A549 (cell line): Measurements from ENCODE around the gene PDLIM5. TPM values are rescaled to one million over a fixed set of nuclear protein-coding genes. Genes with fewer than 3 reads are reported as not detected.
A peak's percentile ranks its signal among the peaks of the same experiment; 100 is the strongest.

Experiments
- ATAC-seq, 2 experiments: fragments of 200-7000 bp in 1 of 2; fragments of >200 bp in 1 of 2; cut with Nextera tagmentation in 1 of 2; cut with Tn5 transposase in 1 of 2; 3 replicates each; pipeline versions ENCODE4 v1.8.0 to v1.9.1; 2018 to 2020; ENCODE audit warnings: mild to moderate bottlenecking in 1 of 2, moderate library complexity in 1 of 2
- CTCF ChIA-PET: fragments of 300-600 bp; sonication (Branson Sonifier 250); formaldehyde crosslinking; extraction: SDS; loops from one replicate; lab custom pipeline; 2021; ENCODE audit warnings: antibody characterized with exemption, inconsistent platforms; lab: Yijun Ruan, JAX
- POLR2A ChIA-PET: fragments of 350-600 bp; formaldehyde crosslinking; extraction: SDS; loops from one replicate; lab custom pipeline; 2021; ENCODE audit warnings: antibody characterized with exemption, inconsistent platforms; lab: Yijun Ruan, JAX
- DNase-seq, 2 experiments: peaks; one replicate each; pipeline versions ENCODE4 v3.0.0 to v3.0.0-alpha.2; 2011 to 2016; ENCODE audit warnings: low read depth in 1 of 2, low spot score in 1 of 2
- FAIRE-seq: peaks from 2 replicates; lab custom pipeline; 2011; peaks lifted over from hg19 to GRCh38; lab: Jason Lieb, UNC
- H3K27ac ChIP-seq, 2 experiments: fragments of >200 bp; sonication (Bioruptor Twin); formaldehyde crosslinking; 3 replicates each; pipeline ENCODE4 v1.5.1; 2016 to 2017
- H3K4me1 ChIP-seq: fragments of >200 bp; sonication (Bioruptor Twin); formaldehyde crosslinking; 3 replicates; pipeline ENCODE4 v1.6.1; 2016
- H3K4me2 ChIP-seq: fragments of >200 bp; sonication (Bioruptor Twin); formaldehyde crosslinking; 3 replicates; pipeline ENCODE4 v1.6.1; 2016
- H3K4me3 ChIP-seq: fragments of >200 bp; sonication (Bioruptor Twin); formaldehyde crosslinking; 3 replicates; pipeline ENCODE4 v1.5.1; 2016
- H3K9me3 ChIP-seq: fragments of >200 bp; sonication (Bioruptor Twin); formaldehyde crosslinking; 3 replicates; pipeline ENCODE4 v1.6.1; 2016
- BHLHE40 ChIP-seq: IDR thresholded peaks from 2 replicates; pipeline ENCODE4 v1.6.1; 2012; ENCODE audit warnings: low read depth, low read length, inconsistent platforms
- CBX2 ChIP-seq: fragments of 200-600 bp; sonication (generic); IDR thresholded peaks from 2 replicates; pipeline ENCODE4 v1.6.1; 2016; ENCODE audit warnings: low read depth, mild to moderate bottlenecking, borderline replicate concordance
- CEBPB ChIP-seq, 2 experiments: fragments of >200 bp in 1 of 2; sonication (Bioruptor Twin) in 1 of 2; formaldehyde crosslinking in 1 of 2; IDR thresholded peaks; 2 replicates each; pipeline ENCODE4 v1.6.1; 2012 to 2016
- CHD2 ChIP-seq: fragments of 150-350 bp; IDR thresholded peaks from 2 replicates; pipeline ENCODE4 v1.6.1; 2014; ENCODE audit warnings: low read length; ENCODE audit not compliant: partially characterized antibody
- CHD4 ChIP-seq: fragments of 200-600 bp; sonication (generic); IDR thresholded peaks from 2 replicates; pipeline ENCODE4 v1.6.1; 2016; ENCODE audit warnings: antibody characterized with exemption, mild to moderate bottlenecking, borderline replicate concordance
- EHF ChIP-seq: fragments of 250-450 bp; sonication (Bioruptor Pico); IDR thresholded peaks from 2 replicates; pipeline ENCODE4 v1.5.0; 2020; ENCODE audit warnings: mild to moderate bottlenecking
- EHMT2 ChIP-seq: fragments of 200-600 bp; sonication (generic); IDR thresholded peaks from 2 replicates; pipeline ENCODE4 v1.6.1; 2016; ENCODE audit warnings: antibody characterized with exemption, low read depth, mild to moderate bottlenecking, moderate library complexity
- FOSB ChIP-seq: fragments of 250-450 bp; sonication (Bioruptor Pico); IDR thresholded peaks from 2 replicates; pipeline ENCODE4 v1.5.0; 2020; ENCODE audit warnings: mild to moderate bottlenecking, moderate library complexity
- FOSL2 ChIP-seq, 2 experiments: fragments of 450-650 bp in 1 of 2; fragments of >200 bp in 1 of 2; sonication (Bioruptor Twin) in 1 of 2; formaldehyde crosslinking; IDR thresholded peaks; 2 replicates each; pipeline versions ENCODE4 v1.5.0 to v1.6.1; 2016 to 2020; ENCODE audit warnings: mild to moderate bottlenecking in 1 of 2, moderate library complexity in 1 of 2
- HEYL ChIP-seq: fragments of 250-450 bp; sonication (Bioruptor Pico); IDR thresholded peaks from 2 replicates; pipeline ENCODE4 v1.8.0; 2021; ENCODE audit warnings: mild to moderate bottlenecking, moderate library complexity
- HOXB13 ChIP-seq: fragments of 250-450 bp; sonication (Bioruptor Pico); IDR thresholded peaks from 2 replicates; pipeline ENCODE4 v1.5.0; 2020; ENCODE audit warnings: low read depth, mild to moderate bottlenecking, moderate library complexity
- HOXB5 ChIP-seq: fragments of 250-450 bp; sonication (Bioruptor Pico); IDR thresholded peaks from 2 replicates; pipeline ENCODE4 v1.5.0; 2020; ENCODE audit warnings: mild to moderate bottlenecking, moderate library complexity
- NPAS2 ChIP-seq: fragments of 250-450 bp; sonication (Bioruptor Pico); IDR thresholded peaks from 2 replicates; pipeline ENCODE4 v1.8.0; 2022; ENCODE audit warnings: mild to moderate bottlenecking, moderate library complexity, borderline replicate concordance
- NR3C1 ChIP-seq: fragments of >200 bp; sonication (Bioruptor Twin); formaldehyde crosslinking; IDR thresholded peaks from 3 replicates; pipeline ENCODE4 v1.6.1; 2017
- PHF8 ChIP-seq: fragments of 200-600 bp; sonication (generic); IDR thresholded peaks from 2 replicates; pipeline ENCODE4 v1.6.1; 2016; ENCODE audit warnings: low read depth, mild to moderate bottlenecking, antibody characterized with exemption, moderate library complexity, borderline replicate concordance
- POLR2AphosphoS2 ChIP-seq: conservative IDR thresholded peaks from 2 replicates; pipeline ENCODE4 v1.6.1; 2012; ENCODE audit warnings: low read length, improper control_type of control experiment, inconsistent platforms
- RAD21 ChIP-seq, 2 experiments: fragments of >200 bp in 1 of 2; sonication (Bioruptor Twin) in 1 of 2; formaldehyde crosslinking in 1 of 2; IDR thresholded peaks in 1 of 2; conservative IDR thresholded peaks in 1 of 2; 2 replicates in 1 of 2; 3 replicates in 1 of 2; pipeline ENCODE4 v1.6.1; 2012 to 2018; ENCODE audit warnings: inconsistent platforms in 1 of 2
- RARB ChIP-seq: fragments of 250-450 bp; sonication (Bioruptor Pico); IDR thresholded peaks from 2 replicates; pipeline ENCODE4 v1.8.0; 2021; ENCODE audit warnings: mild to moderate bottlenecking, moderate library complexity
- RCOR1 ChIP-seq: fragments of 150-350 bp; IDR thresholded peaks from 2 replicates; pipeline ENCODE4 v1.6.1; 2014; ENCODE audit warnings: antibody characterized with exemption, low read length, low read depth
- RNF2 ChIP-seq: fragments of 200-600 bp; sonication (generic); IDR thresholded peaks from 2 replicates; pipeline ENCODE4 v1.6.1; 2016; ENCODE audit warnings: low read depth, mild to moderate bottlenecking, antibody characterized with exemption, moderate library complexity, borderline replicate concordance
- TFCP2L1 ChIP-seq: fragments of 250-450 bp; sonication (Bioruptor Pico); IDR thresholded peaks from 2 replicates; pipeline ENCODE4 v1.5.0; 2021; ENCODE audit warnings: mild to moderate bottlenecking
- ZC3H11A ChIP-seq: fragments of 450-650 bp; IDR thresholded peaks from 2 replicates; pipeline ENCODE4 v1.6.1; 2014; ENCODE audit warnings: antibody characterized with exemption, mild to moderate bottlenecking
- WGBS: methylation state at CpG from one replicate; pipeline ENCODE4 v1.1.6; 2017; ENCODE audit errors: missing lambda C conversion rate; 5-methylcytosine and 5-hydroxymethylcytosine counted together
- polyA plus RNA-seq, 4 experiments: library from polyadenylated mRNA; depleted of rRNA in 3 of 4; stranded (reverse); fragments of >200 nt; fragmentation: RNase III in 1 of 4; extraction: RNeasy Plus Mini Kit Qiagen cat#74134 plus additional on column Dnase treatment in 1 of 4; gene quantifications; 2 replicates in 3 of 4; 3 replicates in 1 of 4; pipeline ENCODE4 v1.2.3, GENCODE V29; 2011 to 2017
- TF ChIP-seq, protein P1 (sequence below): fragments of >200 bp; sonication (Bioruptor Twin); formaldehyde crosslinking; IDR thresholded peaks from 3 replicates; pipeline ENCODE4 v1.5.1; 2016
- TF ChIP-seq, protein P2 (sequence below): fragments of >200 bp; sonication (Bioruptor Twin); formaldehyde crosslinking; IDR thresholded peaks from 3 replicates; pipeline ENCODE4 v1.6.1; 2016
- TF ChIP-seq, protein P3 (sequence below): IDR thresholded peaks from 2 replicates; pipeline ENCODE4 v1.6.1; 2012
- TF ChIP-seq, protein P4 (sequence below): fragments of 150-350 bp; IDR thresholded peaks from 2 replicates; pipeline ENCODE4 v1.6.1; 2014; ENCODE audit warnings: low read depth, mild to moderate bottlenecking, low read length
- TF ChIP-seq, protein P5 (sequence below): fragments of >200 bp; sonication (Bioruptor Twin); formaldehyde crosslinking; IDR thresholded peaks from 2 replicates; pipeline ENCODE4 v1.6.1; 2016

The PDLIM5 gene
- polyA plus RNA-seq, 2 of the 4 experiments (the other 2 are of a cell fraction) = 54.2 to 242 TPM

DNA sequence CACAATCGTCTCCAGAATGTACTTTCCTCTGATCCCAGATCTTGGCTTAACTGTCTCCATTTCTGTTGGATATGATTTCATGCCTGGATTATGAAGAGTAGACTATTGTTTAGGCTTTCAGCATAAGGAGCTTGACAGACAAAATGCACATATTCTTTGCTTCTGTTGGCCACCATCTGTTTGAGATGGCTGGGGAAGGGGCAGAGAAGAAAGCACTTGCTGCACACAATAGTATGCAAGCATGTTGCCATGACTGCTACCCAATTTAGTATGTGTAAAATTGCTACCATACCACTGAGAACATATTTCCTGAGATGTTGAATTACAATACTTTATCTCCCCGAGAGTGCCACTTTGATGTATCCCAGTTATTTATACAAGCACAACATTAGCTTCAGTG is 178.1 kb downstream of the PDLIM5 start:
- no peak for FAIRE-seq
- no peak overlapping the region for H3K4me3 ChIP-seq
- CTCF ChIA-PET = interaction anchor here (0.7 to 2.6 kb wide), 4 partner anchors 8 to 450 kb away, joined by 3 to 11 read pairs (median 4); no protein-coding TSS in a partner anchor
- POLR2A ChIA-PET = no interaction called here
- no peak for ATAC-seq
- H3K9me3 ChIP-seq = no peaks in the 10 kb centered on the region
- H3K27ac ChIP-seq = no peak overlapping the region
- WGBS = 98% methylated on average over 2 of the region's 2 CpGs
- peaks cover 16% of the 10 kb centered on the region; the same call in 2 of the 3 replicates for H3K4me1 ChIP-seq
- no peak for DNase-seq
- TF ChIP-seq EHF (CRISPR knock-in tag) (no peak), NPAS2 (no peak), CBX2 (no peak), POLR2AphosphoS2 (no peak), FOSB (CRISPR knock-in tag) (no peak), CHD2 (no peak)
- TF ChIP-seq, protein P1, sequence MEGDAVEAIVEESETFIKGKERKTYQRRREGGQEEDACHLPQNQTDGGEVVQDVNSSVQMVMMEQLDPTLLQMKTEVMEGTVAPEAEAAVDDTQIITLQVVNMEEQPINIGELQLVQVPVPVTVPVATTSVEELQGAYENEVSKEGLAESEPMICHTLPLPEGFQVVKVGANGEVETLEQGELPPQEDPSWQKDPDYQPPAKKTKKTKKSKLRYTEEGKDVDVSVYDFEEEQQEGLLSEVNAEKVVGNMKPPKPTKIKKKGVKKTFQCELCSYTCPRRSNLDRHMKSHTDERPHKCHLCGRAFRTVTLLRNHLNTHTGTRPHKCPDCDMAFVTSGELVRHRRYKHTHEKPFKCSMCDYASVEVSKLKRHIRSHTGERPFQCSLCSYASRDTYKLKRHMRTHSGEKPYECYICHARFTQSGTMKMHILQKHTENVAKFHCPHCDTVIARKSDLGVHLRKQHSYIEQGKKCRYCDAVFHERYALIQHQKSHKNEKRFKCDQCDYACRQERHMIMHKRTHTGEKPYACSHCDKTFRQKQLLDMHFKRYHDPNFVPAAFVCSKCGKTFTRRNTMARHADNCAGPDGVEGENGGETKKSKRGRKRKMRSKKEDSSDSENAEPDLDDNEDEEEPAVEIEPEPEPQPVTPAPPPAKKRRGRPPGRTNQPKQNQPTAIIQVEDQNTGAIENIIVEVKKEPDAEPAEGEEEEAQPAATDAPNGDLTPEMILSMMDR = no peak
- TF ChIP-seq, protein P2, sequence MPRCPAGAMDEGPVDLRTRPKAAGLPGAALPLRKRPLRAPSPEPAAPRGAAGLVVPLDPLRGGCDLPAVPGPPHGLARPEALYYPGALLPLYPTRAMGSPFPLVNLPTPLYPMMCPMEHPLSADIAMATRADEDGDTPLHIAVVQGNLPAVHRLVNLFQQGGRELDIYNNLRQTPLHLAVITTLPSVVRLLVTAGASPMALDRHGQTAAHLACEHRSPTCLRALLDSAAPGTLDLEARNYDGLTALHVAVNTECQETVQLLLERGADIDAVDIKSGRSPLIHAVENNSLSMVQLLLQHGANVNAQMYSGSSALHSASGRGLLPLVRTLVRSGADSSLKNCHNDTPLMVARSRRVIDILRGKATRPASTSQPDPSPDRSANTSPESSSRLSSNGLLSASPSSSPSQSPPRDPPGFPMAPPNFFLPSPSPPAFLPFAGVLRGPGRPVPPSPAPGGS = no peak
- H3K4me2 ChIP-seq = no peak overlapping the region

DNA sequence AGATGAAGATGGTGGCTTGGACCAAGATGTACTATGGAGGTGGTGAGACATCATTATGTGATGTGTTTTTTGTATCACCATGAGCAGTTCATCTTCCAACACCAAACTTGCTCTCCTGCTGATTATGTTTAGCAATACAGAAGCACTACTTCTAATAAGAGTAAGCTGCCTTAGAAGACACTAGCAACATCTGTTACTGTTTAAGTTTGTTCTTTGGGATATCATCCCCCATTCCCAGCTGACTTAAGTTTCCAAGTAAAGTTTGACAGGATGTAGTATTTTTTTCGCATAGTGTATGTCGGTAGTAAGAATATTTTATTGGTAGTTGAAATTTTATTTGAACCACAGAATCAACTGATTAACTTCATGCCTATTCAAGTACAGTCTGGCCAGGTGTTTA is 182.5 kb downstream of the PDLIM5 start:
- WGBS = 90% methylated on average over 2 of the region's 2 CpGs
- TF ChIP-seq, protein P3, sequence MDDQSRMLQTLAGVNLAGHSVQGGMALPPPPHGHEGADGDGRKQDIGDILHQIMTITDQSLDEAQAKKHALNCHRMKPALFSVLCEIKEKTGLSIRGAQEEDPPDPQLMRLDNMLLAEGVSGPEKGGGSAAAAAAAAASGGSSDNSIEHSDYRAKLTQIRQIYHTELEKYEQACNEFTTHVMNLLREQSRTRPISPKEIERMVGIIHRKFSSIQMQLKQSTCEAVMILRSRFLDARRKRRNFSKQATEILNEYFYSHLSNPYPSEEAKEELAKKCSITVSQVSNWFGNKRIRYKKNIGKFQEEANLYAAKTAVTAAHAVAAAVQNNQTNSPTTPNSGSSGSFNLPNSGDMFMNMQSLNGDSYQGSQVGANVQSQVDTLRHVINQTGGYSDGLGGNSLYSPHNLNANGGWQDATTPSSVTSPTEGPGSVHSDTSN = no peak
- TF ChIP-seq FOSB (CRISPR knock-in tag) = no peak
- no peak for FAIRE-seq
- Histone ChIP-seq H3K4me3 (no peak overlapping the region), H3K4me2 (no peak overlapping the region), H3K4me1 (peaks cover 39% of the 10 kb centered on the region), H3K27ac (peak overlapping the region in 1 of 2 experiments; percentile 28; a peak in 1 of 6 replicates), H3K9me3 (no peaks in the 10 kb centered on the region)
- ChIA-PET POLR2A (no interaction called here), CTCF (no interaction called here)
- no peak for DNase-seq
- ATAC-seq = no peak

DNA sequence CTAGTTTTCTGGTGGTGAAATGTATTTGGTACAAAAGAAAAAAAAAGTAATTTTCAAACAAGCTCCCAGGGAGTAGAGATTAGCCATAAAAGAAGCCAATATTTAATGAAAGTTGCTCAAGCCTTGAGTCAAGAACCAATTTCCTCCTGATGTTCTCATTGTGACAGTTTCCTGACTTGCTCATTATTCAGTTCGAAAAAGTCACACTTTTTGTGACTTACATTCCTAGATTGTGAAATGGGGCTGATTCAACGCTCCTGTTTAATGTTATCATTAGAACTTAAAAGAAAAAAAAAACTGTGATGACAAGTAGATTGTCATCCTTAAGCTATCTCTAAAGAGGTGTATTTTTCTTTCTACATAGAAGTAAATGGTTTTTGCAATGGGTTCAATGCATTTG is 183.4 kb downstream of the PDLIM5 start:
- DNase-seq = no peak
- CTCF ChIA-PET = interaction anchor here (1.0 kb wide), 2 partner anchors 14 to 90 kb away, joined by 3 read pairs; no protein-coding TSS in a partner anchor
- peak overlapping the region; percentile 16 for H3K4me2 ChIP-seq
- POLR2A ChIA-PET = no interaction called here
- FAIRE-seq = no peak
- WGBS = 31% methylated on average over 2 of the region's 2 CpGs
- peaks cover 41% of the 10 kb centered on the region for H3K4me1 ChIP-seq
- peak overlapping the region; percentile 37 to 72; a peak in 4 of 6 replicates for H3K27ac ChIP-seq
- H3K9me3 ChIP-seq = no peaks in the 10 kb centered on the region
- ATAC-seq = no peak
- no peak for TF ChIP-seq CEBPB (IDR thresholded peaks at IDR 0.05)
- TF ChIP-seq EHMT2 = no peak
- no peak for TF ChIP-seq PHF8
- TF ChIP-seq NR3C1 = no peak
- no peak for TF ChIP-seq HOXB5 (CRISPR knock-in tag)
- TF ChIP-seq TFCP2L1 (CRISPR knock-in tag) = no peak
- TF ChIP-seq CHD4 = no peak
- no peak for TF ChIP-seq HEYL
- no peak for TF ChIP-seq RCOR1
- no peak for TF ChIP-seq RARB
- TF ChIP-seq, protein P4, sequence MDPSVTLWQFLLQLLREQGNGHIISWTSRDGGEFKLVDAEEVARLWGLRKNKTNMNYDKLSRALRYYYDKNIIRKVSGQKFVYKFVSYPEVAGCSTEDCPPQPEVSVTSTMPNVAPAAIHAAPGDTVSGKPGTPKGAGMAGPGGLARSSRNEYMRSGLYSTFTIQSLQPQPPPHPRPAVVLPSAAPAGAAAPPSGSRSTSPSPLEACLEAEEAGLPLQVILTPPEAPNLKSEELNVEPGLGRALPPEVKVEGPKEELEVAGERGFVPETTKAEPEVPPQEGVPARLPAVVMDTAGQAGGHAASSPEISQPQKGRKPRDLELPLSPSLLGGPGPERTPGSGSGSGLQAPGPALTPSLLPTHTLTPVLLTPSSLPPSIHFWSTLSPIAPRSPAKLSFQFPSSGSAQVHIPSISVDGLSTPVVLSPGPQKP = no peak
- TF ChIP-seq ZC3H11A = no peak
- no peak for TF ChIP-seq RAD21 (conservative IDR thresholded peaks at IDR 0.05 in 1 of 2, IDR thresholded peaks at IDR 0.05 in 1 of 2)
- no peak for TF ChIP-seq BHLHE40
- TF ChIP-seq, protein P5, sequence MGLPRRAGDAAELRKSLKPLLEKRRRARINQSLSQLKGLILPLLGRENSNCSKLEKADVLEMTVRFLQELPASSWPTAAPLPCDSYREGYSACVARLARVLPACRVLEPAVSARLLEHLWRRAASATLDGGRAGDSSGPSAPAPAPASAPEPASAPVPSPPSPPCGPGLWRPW = no peak
- TF ChIP-seq, protein P2 = no peak
- no peak for TF ChIP-seq HOXB13
- TF ChIP-seq FOSL2 (IDR thresholded peaks at IDR 0.05) = no peak
- no peak for TF ChIP-seq FOSL2 (CRISPR knock-in tag; IDR thresholded peaks at IDR 0.05)
- TF ChIP-seq RNF2 = no peak
- no peak overlapping the region for H3K4me3 ChIP-seq
